RWPE1 (cell line): ENCODE data around the gene LMTK2.

Source experiments
- CTCF ChIA-PET: fragments of 350-600 bp; sonication (Branson Sonifier 250); formaldehyde crosslinking; extraction: SDS; loops from one replicate; lab custom pipeline; 2021; lab: Yijun Ruan, JAX
- POLR2A ChIA-PET: fragments of 400-600 bp; formaldehyde crosslinking; extraction: SDS; loops from one replicate; lab custom pipeline; 2020; ENCODE audit warnings: antibody characterized with exemption; ENCODE audit not compliant: low non-redundant PET; lab: Yijun Ruan, JAX
- DNase-seq: peaks from one replicate; pipeline ENCODE4 v3.0.0; 2012; ENCODE audit warnings: low spot score
- H3K27ac ChIP-seq: fragments of 450-650 bp; 2 replicates; pipeline ENCODE4 v1.5.1; 2017
- CTCF ChIP-seq: fragments of 450-650 bp; conservative IDR thresholded peaks from 2 replicates; pipeline ENCODE4 v1.5.1; 2017; ENCODE audit warnings: low read depth, mild to moderate bottlenecking

LMTK2 gene

GRCh38 chr7:98199131-98199530, 92.5 kb downstream of the LMTK2 start:
- TF ChIP-seq CTCF, result no peak
- CTCF ChIA-PET, result interaction anchor here (0.5 kb wide), 1 partner anchor 128 kb away, joined by 4 read pairs; no protein-coding TSS in a partner anchor
- H3K27ac ChIP-seq, result no peak overlapping the region
- no peak for DNase-seq
- POLR2A ChIA-PET, result no interaction called here

- ChIA-PET CTCF (no interaction called here), POLR2A (no interaction called here)
- H3K27ac ChIP-seq, result no peak overlapping the region
- no peak for DNase-seq
- no peak for TF ChIP-seq CTCF
Measured at GRCh38 chr7:98200364-98200763, 93.7 kb downstream of the LMTK2 start.

GRCh38 chr7:98202367-98203195, 95.9 kb downstream of the LMTK2 start:
- H3K27ac ChIP-seq, result no peak overlapping the region
- no peak for TF ChIP-seq CTCF
- DNase-seq, result no peak
- CTCF ChIA-PET, result no interaction called here
- POLR2A ChIA-PET, result no interaction called here

GRCh38 chr7:98203261-98203963, 96.8 kb downstream of the LMTK2 start:
- TF ChIP-seq CTCF, result no peak
- CTCF ChIA-PET, result interaction anchor here (0.6 kb wide), 1 partner anchor 205 kb away, joined by 3 read pairs; no protein-coding TSS in a partner anchor
- no peak overlapping the region for H3K27ac ChIP-seq
- no peak for DNase-seq
- POLR2A ChIA-PET, result no interaction called here

- ChIA-PET POLR2A (no interaction called here), CTCF (interaction anchor here (0.6 kb wide), 1 partner anchor 204 kb away, joined by 3 read pairs; no protein-coding TSS in a partner anchor)
- TF ChIP-seq CTCF, result no peak
- H3K27ac ChIP-seq, result no peak overlapping the region
- no peak for DNase-seq
Measured at GRCh38 chr7:98203964-98204605, 97.4 kb downstream of the LMTK2 start.

GRCh38 chr7:98204670-98205069, 98.0 kb downstream of the LMTK2 start:
- TF ChIP-seq CTCF, result no peak
- ChIA-PET CTCF (no interaction called here), POLR2A (no interaction called here)
- no peak overlapping the region for H3K27ac ChIP-seq
- DNase-seq, result no peak
